ENCODE measurements around the gene R3HDM2.

Gene R3HDM2

DNA sequence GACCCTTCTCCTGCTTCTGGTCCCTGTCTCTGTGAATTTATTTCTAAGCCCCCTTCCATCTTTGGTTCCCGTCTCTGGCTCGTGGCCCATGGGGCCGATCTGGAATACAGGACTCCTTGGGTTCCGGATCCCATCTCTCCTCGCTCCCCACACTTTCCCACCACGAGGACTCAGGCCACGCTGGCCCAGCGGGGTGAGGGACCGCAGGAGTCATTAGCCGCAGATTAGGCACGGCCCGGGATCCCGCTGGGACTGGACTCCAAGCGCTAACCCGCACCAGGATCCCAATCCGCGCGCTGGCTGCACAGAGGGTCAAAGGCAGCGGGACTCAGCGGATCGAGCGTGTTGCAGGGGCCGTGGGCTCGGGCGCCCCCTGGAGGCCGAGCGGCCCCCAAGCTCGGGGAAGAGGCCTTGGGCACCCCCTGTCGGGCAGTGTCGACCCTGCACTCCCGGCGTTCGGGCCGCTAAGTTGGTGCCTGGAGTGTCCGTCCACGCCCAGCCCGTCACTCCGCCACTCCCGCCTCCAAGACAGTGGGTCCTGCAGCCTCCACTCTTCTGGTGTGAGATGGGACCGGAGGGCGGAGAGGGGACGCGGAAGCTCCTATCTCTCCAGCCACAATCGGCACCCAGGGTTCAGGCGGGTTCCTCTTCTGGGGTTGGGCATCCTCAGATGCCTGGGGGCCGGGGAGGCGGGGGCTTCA is 191.8 kb downstream of the R3HDM2 start:
- Histone ChIP-seq H2AFZ (ENCODE audit: low read depth, low read length) (peak overlapping the region; percentile 82), H3K4me1 (ENCODE audit: insufficient read depth, low read length) (peaks cover 37% of the 10 kb centered on the region), H3K4me3 (ENCODE audit: low read depth in 1 of 2, low read length in 2 of 2) (peak overlapping the region in 1 of 2 experiments; percentile 42; a peak in 2 of 4 replicates), H4K20me1 (ENCODE audit: insufficient read depth, low read length) (peaks cover 19% of the 10 kb centered on the region), H3K36me3 (ENCODE audit: insufficient read depth, low read length) (peaks cover 14% of the 10 kb centered on the region), H3K27me3 (ENCODE audit: insufficient read depth, low read length, poor library complexity) (peaks cover 14% of the 10 kb centered on the region), H3K4me2 (ENCODE audit: insufficient read depth, low read length) (peak overlapping the region; percentile 60), H3K27ac (ENCODE audit: low read length) (no peak overlapping the region), H3K79me2 (ENCODE audit: insufficient read depth, low read length) (no peaks in the 10 kb centered on the region), H3K9me3 (ENCODE audit: insufficient read depth, low read length, severe bottlenecking) (no peaks in the 10 kb centered on the region), H3K9ac (ENCODE audit: low read depth, low read length) (peak overlapping the region; percentile 37; the same call in 1 of the 2 replicates)
- DNase-seq (peak; percentile 84), ATAC-seq (ENCODE audit: insufficient read depth, low read depth) (peak; percentile 59)
- no peak for TF ChIP-seq EZH2 (IDR thresholded peaks at IDR 0.05; ENCODE audit: borderline replicate concordance, low read depth, low read length, severe bottlenecking)
- TF ChIP-seq, protein P1, sequence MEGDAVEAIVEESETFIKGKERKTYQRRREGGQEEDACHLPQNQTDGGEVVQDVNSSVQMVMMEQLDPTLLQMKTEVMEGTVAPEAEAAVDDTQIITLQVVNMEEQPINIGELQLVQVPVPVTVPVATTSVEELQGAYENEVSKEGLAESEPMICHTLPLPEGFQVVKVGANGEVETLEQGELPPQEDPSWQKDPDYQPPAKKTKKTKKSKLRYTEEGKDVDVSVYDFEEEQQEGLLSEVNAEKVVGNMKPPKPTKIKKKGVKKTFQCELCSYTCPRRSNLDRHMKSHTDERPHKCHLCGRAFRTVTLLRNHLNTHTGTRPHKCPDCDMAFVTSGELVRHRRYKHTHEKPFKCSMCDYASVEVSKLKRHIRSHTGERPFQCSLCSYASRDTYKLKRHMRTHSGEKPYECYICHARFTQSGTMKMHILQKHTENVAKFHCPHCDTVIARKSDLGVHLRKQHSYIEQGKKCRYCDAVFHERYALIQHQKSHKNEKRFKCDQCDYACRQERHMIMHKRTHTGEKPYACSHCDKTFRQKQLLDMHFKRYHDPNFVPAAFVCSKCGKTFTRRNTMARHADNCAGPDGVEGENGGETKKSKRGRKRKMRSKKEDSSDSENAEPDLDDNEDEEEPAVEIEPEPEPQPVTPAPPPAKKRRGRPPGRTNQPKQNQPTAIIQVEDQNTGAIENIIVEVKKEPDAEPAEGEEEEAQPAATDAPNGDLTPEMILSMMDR (IDR thresholded peaks at IDR 0.05; ENCODE audit: borderline replicate concordance, extremely low read depth, low read length, poor library complexity, severe bottlenecking) = peak; percentile 100

- H3K9ac ChIP-seq (ENCODE audit: low read depth, low read length) = peak overlapping the region; percentile 37; the same call in 1 of the 2 replicates
- peaks cover 27% of the 10 kb centered on the region for H4K20me1 ChIP-seq (ENCODE audit: insufficient read depth, low read length)
- DNase-seq = no peak
- H3K36me3 ChIP-seq (ENCODE audit: insufficient read depth, low read length) = peaks cover 22% of the 10 kb centered on the region
- H3K4me3 ChIP-seq (ENCODE audit: low read depth in 1 of 2, low read length in 2 of 2) = no peak overlapping the region
- TF ChIP-seq, protein P1 (IDR thresholded peaks at IDR 0.05; ENCODE audit: borderline replicate concordance, extremely low read depth, low read length, poor library complexity, severe bottlenecking) = no peak
- TF ChIP-seq EZH2 (IDR thresholded peaks at IDR 0.05; ENCODE audit: borderline replicate concordance, low read depth, low read length, severe bottlenecking) = no peak
- H3K4me1 ChIP-seq (ENCODE audit: insufficient read depth, low read length) = peaks cover 32% of the 10 kb centered on the region
- no peaks in the 10 kb centered on the region; the same call in 1 of the 2 replicates for H3K79me2 ChIP-seq (ENCODE audit: insufficient read depth, low read length)
- no peak overlapping the region; the same call in 1 of the 2 replicates for H2AFZ ChIP-seq (ENCODE audit: low read depth, low read length)
- peaks cover 14% of the 10 kb centered on the region for H3K27me3 ChIP-seq (ENCODE audit: insufficient read depth, low read length, poor library complexity)
- no peaks in the 10 kb centered on the region for H3K9me3 ChIP-seq (ENCODE audit: insufficient read depth, low read length, severe bottlenecking)
- no peak for ATAC-seq (ENCODE audit: insufficient read depth, low read depth)
- H3K27ac ChIP-seq (ENCODE audit: low read length) = no peak overlapping the region
- H3K4me2 ChIP-seq (ENCODE audit: insufficient read depth, low read length) = peak overlapping the region; percentile 60
Observed at GRCh38 chr12:57237932-57238853, 192.7 kb downstream of the R3HDM2 start.

GRCh38 chr12:57237596-57237931 is 193.3 kb downstream of the R3HDM2 start:
- H3K36me3 ChIP-seq (ENCODE audit: insufficient read depth, low read length) = peaks cover 28% of the 10 kb centered on the region
- ATAC-seq (ENCODE audit: insufficient read depth, low read depth) = no peak
- H3K4me3 ChIP-seq (ENCODE audit: low read depth in 1 of 2, low read length in 2 of 2) = no peak overlapping the region
- H3K9me3 ChIP-seq (ENCODE audit: insufficient read depth, low read length, severe bottlenecking) = no peaks in the 10 kb centered on the region
- no peak overlapping the region for H3K9ac ChIP-seq (ENCODE audit: low read depth, low read length)
- H3K27me3 ChIP-seq (ENCODE audit: insufficient read depth, low read length, poor library complexity) = peaks cover 14% of the 10 kb centered on the region
- peaks cover 31% of the 10 kb centered on the region for H4K20me1 ChIP-seq (ENCODE audit: insufficient read depth, low read length)
- H3K4me2 ChIP-seq (ENCODE audit: insufficient read depth, low read length) = no peak overlapping the region
- peaks cover 31% of the 10 kb centered on the region for H3K4me1 ChIP-seq (ENCODE audit: insufficient read depth, low read length)
- TF ChIP-seq EZH2 (IDR thresholded peaks at IDR 0.05; ENCODE audit: borderline replicate concordance, low read depth, low read length, severe bottlenecking) = no peak
- TF ChIP-seq, protein P1 (IDR thresholded peaks at IDR 0.05; ENCODE audit: borderline replicate concordance, extremely low read depth, low read length, poor library complexity, severe bottlenecking) = no peak
- DNase-seq = no peak
- no peak overlapping the region for H3K27ac ChIP-seq (ENCODE audit: low read length)
- H3K79me2 ChIP-seq (ENCODE audit: insufficient read depth, low read length) = peaks cover 4% of the 10 kb centered on the region; the same call in 1 of the 2 replicates
- no peak overlapping the region for H2AFZ ChIP-seq (ENCODE audit: low read depth, low read length)
